SK-N-MC (cell line): ENCODE results near the gene MAP3K20.
"Not testable (repeated sequence)": the region's sequence is repeated elsewhere in the genome, so short reads cannot be mapped to it uniquely, and the experiment has no call there.

Experiments used
- DNase-seq: peaks from one replicate; pipeline ENCODE4 v3.0.0-alpha.2; 2011; ENCODE audit warnings: low read depth, low spot score
- H3K27ac ChIP-seq: fragments of 200-600 bp; sonication (generic); 2 replicates; pipeline ENCODE4 v1.5.1; 2016; ENCODE audit warnings: mixed run types
- H3K36me3 ChIP-seq: fragments of 200-600 bp; sonication (generic); 2 replicates; pipeline ENCODE4 v1.6.1; 2017; ENCODE audit warnings: antibody characterized with exemption, low read length, mixed read lengths; ENCODE audit not compliant: insufficient read depth
- H3K4me3 ChIP-seq: fragments of 200-600 bp; sonication (generic); 2 replicates; pipeline ENCODE4 v1.5.1; 2016
- H3K9ac ChIP-seq: fragments of 200-600 bp; sonication (generic); 2 replicates; pipeline ENCODE4 v1.8.0; 2017; ENCODE audit warnings: mixed run types, mixed read lengths; ENCODE audit not compliant: insufficient read length
- H3K9me3 ChIP-seq: fragments of 200-600 bp; sonication (generic); 2 replicates; pipeline ENCODE4 v1.6.1; 2017; ENCODE audit warnings: low read depth, mild to moderate bottlenecking, antibody characterized with exemption, low read length, moderate library complexity, mixed read lengths
- EZH2 ChIP-seq: fragments of 200-600 bp; sonication (generic); IDR thresholded peaks from one replicate; pipeline ENCODE4 v1.6.1; 2017; ENCODE audit warnings: antibody characterized with exemption
- FOXP2 ChIP-seq: optimal IDR thresholded peaks from 2 replicates; pipeline ENCODE3; 2011; ENCODE audit warnings: mild to moderate bottlenecking, moderate library complexity; ENCODE audit not compliant: insufficient read depth; ENCODE audit errors: extremely low read length, control extremely low read depth
- POLR2AphosphoS5 ChIP-seq: IDR thresholded peaks from 2 replicates; pipeline ENCODE4 v1.6.1; 2012; ENCODE audit warnings: mild to moderate bottlenecking, low read depth, low read length, borderline replicate concordance

The MAP3K20 gene

DNA sequence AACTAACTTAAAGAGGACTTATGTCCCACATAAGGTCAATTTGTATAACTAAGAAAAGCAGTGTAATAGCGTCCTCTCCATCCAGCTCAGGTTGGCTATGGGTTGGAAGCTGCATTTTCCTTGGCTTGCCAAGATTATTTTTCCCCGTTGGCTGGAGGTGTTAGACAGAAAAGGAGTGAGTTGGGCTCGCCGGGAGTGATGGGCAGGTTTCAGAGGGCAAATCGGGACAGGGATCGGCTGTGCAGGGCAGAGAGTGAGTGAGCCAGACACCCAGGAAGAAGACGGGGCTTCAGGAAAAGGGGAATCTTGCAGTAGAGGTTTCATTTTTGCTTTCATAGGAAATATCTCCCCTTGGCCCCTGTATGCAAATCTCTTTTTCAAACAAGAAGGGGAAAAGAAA is 41.5 kb upstream of the MAP3K20 start:
- DNase-seq = no peak
- Histone ChIP-seq H3K9ac (no peak overlapping the region), H3K36me3 (no peaks in the 10 kb centered on the region), H3K27ac (no peak overlapping the region), H3K4me3 (no peak overlapping the region), H3K9me3 (no peaks in the 10 kb centered on the region)
- TF ChIP-seq POLR2AphosphoS5 = no peak
- TF ChIP-seq FOXP2 = no peak
- TF ChIP-seq EZH2 = no peak

DNA sequence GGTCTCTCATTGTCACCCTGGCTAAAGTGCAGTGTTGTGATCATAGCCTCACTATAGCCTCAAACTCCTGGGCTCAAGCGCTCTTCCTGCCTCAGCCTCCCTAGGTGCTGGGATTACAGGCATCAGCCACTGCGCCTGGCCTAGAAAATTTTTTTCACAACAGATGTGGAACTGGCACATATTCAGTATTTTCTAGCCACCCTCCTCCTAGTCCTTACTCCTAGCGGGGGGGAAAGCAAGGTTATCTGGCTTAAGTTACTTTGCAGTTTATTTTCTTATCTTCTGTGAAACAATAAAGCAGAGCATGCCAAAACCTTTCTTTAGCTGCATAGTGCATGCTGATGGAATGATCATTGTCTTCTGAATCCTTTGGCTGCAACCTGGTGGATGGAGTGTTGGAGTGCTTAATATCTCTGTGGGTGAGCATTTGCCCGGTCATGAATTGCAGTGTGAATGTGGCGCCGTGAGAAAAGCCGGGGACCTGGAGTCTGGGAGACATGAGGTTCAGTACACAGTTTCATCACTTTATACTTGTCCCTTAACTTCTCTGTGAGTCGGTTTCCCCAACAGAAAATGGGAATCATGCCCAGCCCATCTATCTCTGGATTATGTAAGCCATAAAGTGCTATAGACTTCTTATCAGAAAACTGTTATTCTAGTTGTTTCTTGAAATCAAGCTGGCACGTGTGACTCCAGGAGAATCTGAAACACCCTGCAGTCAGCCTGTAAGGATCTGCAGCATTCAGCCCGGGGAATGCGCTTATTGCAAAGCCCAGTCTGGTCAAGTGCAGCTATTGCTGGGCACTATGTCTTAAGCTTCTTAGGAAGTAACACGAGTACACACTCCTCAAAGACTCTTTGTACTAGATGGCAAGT is 38.2 kb upstream of the MAP3K20 start:
- Histone ChIP-seq H3K36me3 (no peaks in the 10 kb centered on the region), H3K9ac (no peak overlapping the region), H3K9me3 (no peaks in the 10 kb centered on the region), H3K4me3 (no peak overlapping the region), H3K27ac (no peak overlapping the region)
- DNase-seq = no peak
- TF ChIP-seq EZH2 (no peak), POLR2AphosphoS5 (no peak), FOXP2 (no peak)

DNA sequence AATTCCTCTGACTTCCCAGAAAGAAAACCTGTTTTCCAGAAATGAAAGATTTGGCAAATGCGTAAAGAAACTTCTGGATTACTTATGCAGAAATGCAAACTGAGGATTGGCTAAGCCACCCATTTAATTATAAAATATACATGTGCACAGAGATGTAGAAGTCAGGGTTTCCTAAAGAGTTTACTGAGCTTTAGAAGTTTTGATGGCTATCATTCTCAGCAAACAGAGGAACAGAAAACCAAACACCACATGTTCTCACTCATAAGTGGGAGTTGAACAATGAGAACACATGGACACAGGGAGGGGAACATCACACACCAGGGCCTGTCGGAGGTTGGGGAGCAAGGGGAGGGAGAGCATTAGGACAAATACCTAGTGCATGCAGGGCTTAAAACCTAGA is 37.4 kb upstream of the MAP3K20 start:
- DNase-seq, H3K9ac ChIP-seq, H3K4me3 ChIP-seq, H3K27ac ChIP-seq, H3K9me3 ChIP-seq, H3K36me3 ChIP-seq: not testable (repeated sequence)

DNA sequence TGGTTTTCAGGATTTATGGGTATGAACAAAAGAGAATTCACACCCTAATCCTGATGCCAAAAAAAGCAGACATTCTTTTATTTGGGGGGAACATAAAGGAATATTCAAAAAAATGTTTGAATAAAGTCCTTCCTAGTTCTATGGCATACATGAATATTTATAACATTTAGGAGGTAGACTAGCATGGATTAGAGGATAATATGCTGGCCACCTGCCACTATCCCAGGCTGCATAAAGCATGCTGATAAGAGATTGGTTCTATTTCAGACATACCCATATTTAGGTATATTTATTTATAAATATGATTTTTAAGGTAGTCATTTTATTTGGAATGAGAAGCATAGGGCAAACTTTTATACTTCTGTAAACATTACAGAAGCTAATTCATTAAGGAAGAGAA is 34.9 kb upstream of the MAP3K20 start:
- Histone ChIP-seq H3K36me3 (no peaks in the 10 kb centered on the region), H3K4me3 (no peak overlapping the region), H3K27ac (no peak overlapping the region; the same call in 1 of the 2 replicates), H3K9ac (no peak overlapping the region), H3K9me3 (no peaks in the 10 kb centered on the region)
- DNase-seq = no peak
- TF ChIP-seq FOXP2 (no peak), EZH2 (no peak), POLR2AphosphoS5 (no peak)

DNA sequence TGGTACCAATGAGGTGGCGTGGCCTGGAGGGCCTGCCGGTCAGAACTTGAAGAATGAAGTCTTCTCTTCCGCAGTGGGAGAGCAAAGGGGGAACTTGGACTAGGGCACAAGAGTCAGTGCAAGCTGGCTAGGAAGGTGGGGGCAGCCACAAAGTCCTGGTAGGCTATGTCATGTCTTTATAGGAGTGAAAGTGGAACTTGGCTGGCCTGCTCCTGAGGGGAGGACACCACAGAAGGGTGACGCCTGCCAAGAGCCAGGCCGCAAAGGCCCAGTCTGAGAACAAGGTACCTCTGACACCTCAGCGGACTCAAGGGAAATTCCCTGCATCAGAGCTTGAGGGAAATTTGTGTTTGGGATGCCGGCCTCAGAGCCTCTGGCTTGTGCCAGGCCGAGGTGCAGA is 32.2 kb upstream of the MAP3K20 start:
- TF ChIP-seq FOXP2 (no peak), EZH2 (no peak), POLR2AphosphoS5 (no peak)
- H3K9ac ChIP-seq = no peak overlapping the region
- H3K36me3 ChIP-seq = no peaks in the 10 kb centered on the region
- no peaks in the 10 kb centered on the region for H3K9me3 ChIP-seq
- H3K4me3 ChIP-seq = no peak overlapping the region
- DNase-seq = no peak
- no peak overlapping the region for H3K27ac ChIP-seq

DNA sequence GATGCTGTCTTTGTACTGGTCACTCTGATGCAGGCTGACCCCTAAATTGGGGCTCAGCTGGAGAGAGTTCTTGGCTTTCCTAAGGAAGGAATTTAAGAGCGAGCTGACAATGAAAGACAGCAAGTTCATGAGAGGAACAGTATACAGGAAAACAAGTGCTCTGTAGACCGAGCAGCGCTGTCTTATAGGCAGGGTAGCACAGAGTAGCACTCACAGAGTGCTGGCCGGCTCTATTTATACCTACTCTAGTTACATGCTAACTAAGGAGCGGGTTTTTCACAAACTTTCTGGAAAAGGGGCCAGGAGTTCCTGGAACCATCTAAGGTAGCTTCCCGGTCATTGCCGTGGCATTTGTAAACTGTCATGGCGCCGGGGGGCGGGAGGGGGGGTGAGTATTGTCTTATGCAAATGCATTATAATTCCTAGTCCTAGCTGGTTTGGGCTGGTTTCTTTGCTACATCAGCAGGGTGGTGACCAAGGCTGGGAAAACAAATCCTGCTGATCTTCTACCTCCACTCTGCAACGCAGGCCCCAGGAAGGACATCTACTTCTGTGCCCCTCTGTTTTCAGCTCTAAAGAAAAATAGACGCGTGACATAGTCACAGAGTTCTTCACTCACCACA is 31.6 kb upstream of the MAP3K20 start:
- TF ChIP-seq EZH2 (no peak), POLR2AphosphoS5 (no peak), FOXP2 (no peak)
- no peaks in the 10 kb centered on the region for H3K9me3 ChIP-seq
- DNase-seq = no peak
- H3K9ac ChIP-seq = no peak overlapping the region
- H3K4me3 ChIP-seq = no peak overlapping the region
- no peak overlapping the region for H3K27ac ChIP-seq
- no peaks in the 10 kb centered on the region for H3K36me3 ChIP-seq

DNA sequence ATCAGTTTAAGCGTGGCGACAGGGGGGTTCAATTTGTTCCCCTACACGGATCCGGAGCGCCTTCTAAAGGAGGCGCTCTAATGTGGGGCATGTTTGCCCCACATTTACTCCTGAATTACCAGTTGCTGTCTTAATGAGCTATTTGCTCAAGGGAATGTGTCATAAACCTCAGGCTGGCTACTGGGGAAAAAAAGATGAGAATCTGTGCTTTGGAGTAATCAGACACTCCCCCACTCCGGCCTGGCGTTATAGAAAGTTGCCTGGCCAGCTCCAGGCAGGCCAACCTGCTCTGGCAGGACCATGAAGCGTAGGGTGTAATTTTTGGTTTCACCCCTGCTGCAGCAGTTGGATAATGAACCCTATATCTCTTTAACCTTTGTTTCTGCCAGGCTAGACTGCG is 31.0 kb upstream of the MAP3K20 start:
- no peak overlapping the region for H3K4me3 ChIP-seq
- H3K9ac ChIP-seq = no peak overlapping the region
- TF ChIP-seq POLR2AphosphoS5 = no peak
- no peak for TF ChIP-seq EZH2
- TF ChIP-seq FOXP2 = no peak
- H3K36me3 ChIP-seq = no peaks in the 10 kb centered on the region
- no peak overlapping the region for H3K27ac ChIP-seq
- H3K9me3 ChIP-seq = no peaks in the 10 kb centered on the region
- no peak for DNase-seq

DNA sequence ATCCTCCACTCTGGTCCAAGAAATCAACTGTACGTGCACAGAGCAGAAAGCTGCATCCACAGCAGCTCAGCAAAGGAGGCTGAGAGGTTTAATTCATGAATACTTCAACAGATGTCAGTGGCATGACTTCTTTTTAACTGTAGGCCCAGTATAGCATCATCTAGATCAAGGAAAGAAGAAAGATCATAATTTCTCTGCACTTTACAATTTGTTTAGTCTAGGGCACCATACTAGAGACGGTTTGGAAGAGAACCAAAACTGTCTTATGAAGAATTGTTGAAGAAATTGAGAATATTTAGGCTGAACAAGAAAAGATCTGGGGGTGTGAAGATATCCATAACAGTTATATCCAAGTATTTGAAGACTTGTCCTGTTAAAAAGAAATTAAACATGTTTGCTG is 30.5 kb upstream of the MAP3K20 start:
- no peaks in the 10 kb centered on the region for H3K9me3 ChIP-seq
- no peaks in the 10 kb centered on the region for H3K36me3 ChIP-seq
- no peak for DNase-seq
- TF ChIP-seq EZH2 (no peak), FOXP2 (no peak), POLR2AphosphoS5 (no peak)
- no peak overlapping the region for H3K9ac ChIP-seq
- H3K4me3 ChIP-seq = no peak overlapping the region
- no peak overlapping the region for H3K27ac ChIP-seq

DNA sequence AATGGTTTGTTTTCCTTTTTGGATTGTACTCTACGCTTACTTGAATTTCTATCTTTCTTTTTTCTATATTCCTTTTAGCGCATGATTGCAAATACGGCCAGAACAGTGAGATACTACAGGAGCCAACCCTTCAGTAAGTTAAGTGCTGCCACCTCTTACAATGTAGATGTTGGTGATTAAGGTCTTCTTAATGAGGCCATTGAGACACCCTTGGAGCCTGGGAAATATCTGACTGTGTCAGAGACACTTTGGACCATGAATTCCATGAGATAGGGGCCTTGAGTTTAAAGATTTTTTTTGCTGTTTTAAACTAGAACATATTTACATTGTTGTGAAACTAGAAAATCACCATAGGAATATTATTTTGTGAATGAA is 27.1 kb upstream of the MAP3K20 start:
- H3K9ac ChIP-seq = no peak overlapping the region
- H3K36me3 ChIP-seq = no peaks in the 10 kb centered on the region; the same call in 1 of the 2 replicates
- H3K9me3 ChIP-seq = no peaks in the 10 kb centered on the region
- H3K4me3 ChIP-seq = peak overlapping the region; percentile 8; the same call in 1 of the 2 replicates
- H3K27ac ChIP-seq = peak overlapping the region; percentile 90
- no peak for TF ChIP-seq FOXP2
- no peak for TF ChIP-seq EZH2
- TF ChIP-seq POLR2AphosphoS5 = no peak
- DNase-seq = no peak
